Muscle layer of colon (tissue), 2 donors: ENCODE measurements around the gene SCTR.
A peak's percentile ranks its signal among the peaks of the same experiment; 100 is the strongest.

Experiments used
- H3K27ac ChIP-seq: one replicate; pipeline ENCODE4 v1.7.0; 2013; ENCODE audit warnings: low read depth, mild to moderate bottlenecking, low read length, moderate library complexity
- H3K27me3 ChIP-seq, 2 donors: one replicate each; pipeline ENCODE4 v1.7.0; 2013; ENCODE audit warnings: low read length in 2 of 2, mild to moderate bottlenecking in 2 of 2; ENCODE audit not compliant: insufficient read depth in 2 of 2, control insufficient read depth in 1 of 2
- H3K36me3 ChIP-seq: one replicate; pipeline ENCODE4 v1.7.0; 2013; ENCODE audit warnings: mild to moderate bottlenecking, low read length; ENCODE audit not compliant: insufficient read depth
- H3K4me1 ChIP-seq: one replicate; pipeline ENCODE4 v1.7.0; 2013; ENCODE audit warnings: mild to moderate bottlenecking, low read length; ENCODE audit not compliant: insufficient read depth
- H3K4me3 ChIP-seq, 2 donors: one replicate each; pipeline ENCODE4 v1.7.0; 2013; ENCODE audit warnings: low read length in 2 of 2, low read depth in 1 of 2, mild to moderate bottlenecking in 1 of 2, moderate library complexity in 1 of 2
- H3K9ac ChIP-seq: one replicate; pipeline ENCODE4 v1.7.0; 2013; ENCODE audit warnings: low read length
- H3K9me3 ChIP-seq: one replicate; pipeline ENCODE4 v1.7.0; 2013; ENCODE audit warnings: mild to moderate bottlenecking, low read length
- donor health status: abdominal sarcoma.
- donor health status: Adenocarcinoma of cecum.

The SCTR gene

GRCh38 chr2:119438726-119439284, 85.5 kb downstream of the SCTR start:
- Histone ChIP-seq H3K9me3 (no peaks in the 10 kb centered on the region), H3K36me3 (no peaks in the 10 kb centered on the region), H3K27ac (no peak overlapping the region), H3K9ac (no peak overlapping the region), H3K4me3 (no peak overlapping the region), H3K27me3 (no peaks in the 10 kb centered on the region), H3K4me1 (no peaks in the 10 kb centered on the region)

DNA sequence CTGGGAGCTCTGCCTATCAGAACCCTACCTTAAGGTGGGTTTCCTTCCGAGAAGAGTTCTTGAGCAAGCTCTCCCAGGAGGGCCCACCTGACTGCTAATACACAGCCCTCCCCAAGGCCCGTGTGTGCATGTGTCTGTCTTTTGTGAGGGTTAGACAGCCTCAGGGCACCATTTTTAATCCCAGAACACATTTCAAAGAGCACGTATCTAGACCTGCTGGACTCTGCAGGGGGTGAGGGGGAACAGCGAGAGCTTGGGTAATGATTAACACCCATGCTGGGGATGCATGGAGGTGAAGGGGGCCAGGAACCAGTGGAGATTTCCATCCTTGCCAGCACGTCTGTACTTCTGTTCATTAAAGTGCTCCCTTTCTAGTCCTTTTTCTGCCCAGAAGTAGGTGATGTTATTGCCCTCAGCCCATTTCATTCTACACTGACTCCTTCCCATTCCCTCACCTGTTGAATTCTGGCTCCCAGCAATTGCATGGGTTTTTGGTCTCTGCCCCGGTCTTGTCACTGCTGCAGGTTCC, 86.1 kb downstream of the SCTR start:
- Histone ChIP-seq H3K27me3 (no peaks in the 10 kb centered on the region), H3K9ac (no peak overlapping the region), H3K36me3 (no peaks in the 10 kb centered on the region), H3K27ac (no peak overlapping the region), H3K4me3 (no peak overlapping the region), H3K9me3 (no peaks in the 10 kb centered on the region), H3K4me1 (no peaks in the 10 kb centered on the region)

GRCh38 chr2:119436993-119437772, 87.1 kb downstream of the SCTR start:
- H3K36me3 ChIP-seq = no peaks in the 10 kb centered on the region
- peaks cover 4% of the 10 kb centered on the region for H3K4me1 ChIP-seq
- no peak overlapping the region for H3K9ac ChIP-seq
- no peak overlapping the region for H3K4me3 ChIP-seq
- no peaks in the 10 kb centered on the region for H3K9me3 ChIP-seq
- no peaks in the 10 kb centered on the region for H3K27me3 ChIP-seq
- H3K27ac ChIP-seq = no peak overlapping the region

DNA sequence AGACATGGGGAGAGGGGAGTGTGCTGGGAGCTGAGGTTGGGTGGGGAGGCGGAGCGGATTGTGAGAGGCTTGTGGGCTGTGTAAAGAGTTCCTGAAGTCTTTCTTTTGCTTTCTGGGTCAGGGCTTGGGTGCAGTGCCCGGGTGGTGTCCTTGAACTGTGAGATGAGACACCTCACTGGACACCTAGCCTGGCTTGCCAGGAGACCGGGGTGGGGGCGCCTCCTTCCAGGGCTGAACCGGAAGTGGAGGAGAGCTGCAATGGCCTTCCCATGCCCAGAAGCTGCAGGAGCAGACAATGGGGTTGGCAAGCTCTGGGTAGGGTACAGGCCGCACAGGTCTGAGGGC, 88.4 kb downstream of the SCTR start:
- H3K36me3 ChIP-seq = no peaks in the 10 kb centered on the region
- H3K4me1 ChIP-seq = peaks cover 6% of the 10 kb centered on the region
- H3K9me3 ChIP-seq = no peaks in the 10 kb centered on the region
- no peaks in the 10 kb centered on the region for H3K27me3 ChIP-seq
- no peak overlapping the region for H3K4me3 ChIP-seq
- no peak overlapping the region for H3K27ac ChIP-seq
- no peak overlapping the region for H3K9ac ChIP-seq

GRCh38 chr2:119435081-119435952, 89.0 kb downstream of the SCTR start:
- peaks cover 6% of the 10 kb centered on the region for H3K4me1 ChIP-seq
- no peak overlapping the region for H3K9ac ChIP-seq
- no peaks in the 10 kb centered on the region for H3K27me3 ChIP-seq
- no peak overlapping the region for H3K27ac ChIP-seq
- H3K4me3 ChIP-seq = no peak overlapping the region
- no peaks in the 10 kb centered on the region for H3K9me3 ChIP-seq
- H3K36me3 ChIP-seq = no peaks in the 10 kb centered on the region

- H3K4me3 ChIP-seq = no peak overlapping the region
- no peaks in the 10 kb centered on the region for H3K27me3 ChIP-seq
- no peaks in the 10 kb centered on the region for H3K9me3 ChIP-seq
- H3K36me3 ChIP-seq = no peaks in the 10 kb centered on the region
- H3K9ac ChIP-seq = no peak overlapping the region
- H3K27ac ChIP-seq = no peak overlapping the region
- H3K4me1 ChIP-seq = peaks cover 6% of the 10 kb centered on the region
Measured at GRCh38 chr2:119434664-119435063, 89.6 kb downstream of the SCTR start.

GRCh38 chr2:119433636-119434327, 90.5 kb downstream of the SCTR start:
- no peaks in the 10 kb centered on the region for H3K36me3 ChIP-seq
- H3K27ac ChIP-seq = no peak overlapping the region
- no peak overlapping the region for H3K4me3 ChIP-seq
- peaks cover 6% of the 10 kb centered on the region for H3K4me1 ChIP-seq
- no peak overlapping the region for H3K9ac ChIP-seq
- H3K27me3 ChIP-seq = no peaks in the 10 kb centered on the region
- no peaks in the 10 kb centered on the region for H3K9me3 ChIP-seq

DNA sequence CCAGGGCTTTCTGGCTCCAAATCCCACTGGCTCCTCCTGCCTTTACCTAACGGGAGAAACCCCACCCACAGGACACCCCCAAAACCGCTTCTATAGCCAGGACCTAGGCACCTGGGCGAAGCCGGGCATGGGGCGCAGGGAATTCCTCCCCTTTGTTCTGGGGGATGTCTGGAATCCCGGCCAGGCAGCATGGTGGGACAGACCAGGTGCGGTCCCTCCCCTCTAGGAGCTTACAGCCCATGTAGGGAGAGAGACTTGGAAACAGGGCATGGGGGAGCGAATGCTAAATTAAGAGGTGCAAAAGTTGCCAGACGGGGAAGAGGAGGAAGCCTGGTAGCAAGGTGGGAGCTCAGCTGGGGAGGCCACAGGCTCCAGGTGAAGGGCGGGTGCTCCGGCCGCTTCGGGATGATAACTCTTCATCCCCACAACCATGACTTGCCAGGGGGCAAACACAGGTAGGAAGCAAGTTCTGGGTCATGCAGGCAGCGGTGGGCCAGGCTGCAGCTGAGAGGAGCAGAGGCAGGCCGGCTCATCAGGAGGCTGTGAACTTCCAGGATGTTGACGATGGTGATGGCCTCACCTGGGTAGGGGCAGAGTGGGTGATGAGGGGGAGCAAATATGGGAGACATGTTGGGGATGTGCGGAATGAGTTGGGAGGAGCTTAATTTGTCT, 91.3 kb downstream of the SCTR start:
- Histone ChIP-seq H3K9me3 (no peaks in the 10 kb centered on the region), H3K27ac (no peak overlapping the region), H3K36me3 (no peaks in the 10 kb centered on the region), H3K9ac (no peak overlapping the region), H3K4me3 (peak overlapping the region in 1 of 2 donors; percentile 58), H3K4me1 (peaks cover 6% of the 10 kb centered on the region), H3K27me3 (no peaks in the 10 kb centered on the region)

DNA sequence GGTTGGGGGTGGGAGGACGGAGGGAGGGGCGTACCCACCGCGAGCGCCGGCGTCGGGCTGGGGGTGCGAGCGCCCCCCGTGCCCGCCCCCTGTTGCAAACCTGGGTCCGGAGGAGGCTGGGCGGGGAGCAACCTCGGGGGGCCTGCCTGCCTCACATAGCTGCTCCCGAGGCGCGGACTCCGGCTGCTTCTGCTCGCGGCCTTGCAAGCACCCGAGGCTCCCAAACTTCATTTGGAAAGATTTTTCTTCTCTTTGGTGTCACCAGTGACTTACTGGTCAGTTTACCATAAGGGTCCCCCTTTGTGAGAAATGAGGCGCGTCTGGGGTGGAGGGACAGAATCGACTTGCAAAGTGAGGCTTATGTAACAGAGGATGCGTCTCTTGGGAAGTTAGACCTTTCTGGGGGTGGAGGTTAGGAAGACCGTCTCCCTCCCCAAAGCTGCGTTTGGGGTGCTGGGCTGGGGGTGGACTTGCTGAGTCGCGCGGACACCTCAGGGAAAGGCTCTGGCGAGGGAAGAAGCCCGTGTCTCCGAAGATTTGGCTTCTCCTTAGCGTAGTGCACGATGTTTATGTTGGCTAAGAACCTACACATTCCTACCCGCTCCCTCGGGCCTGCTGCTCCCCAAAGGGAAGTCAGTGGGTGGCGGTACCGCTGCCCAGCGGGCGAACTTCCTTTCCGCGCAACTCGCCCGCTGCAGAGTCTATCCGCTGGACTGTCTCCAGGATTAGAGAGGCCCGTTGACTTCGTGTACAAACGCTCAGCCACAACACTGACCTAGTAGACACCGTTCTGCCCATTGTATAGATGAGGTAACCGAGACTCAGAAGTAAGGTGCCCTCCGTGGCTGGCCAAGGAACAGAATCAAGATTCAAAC, 92.1 kb downstream of the SCTR start:
- H3K27ac ChIP-seq = no peak overlapping the region
- H3K36me3 ChIP-seq = no peaks in the 10 kb centered on the region
- H3K27me3 ChIP-seq = no peaks in the 10 kb centered on the region
- H3K9me3 ChIP-seq = no peaks in the 10 kb centered on the region
- no peak overlapping the region for H3K9ac ChIP-seq
- peaks cover 6% of the 10 kb centered on the region for H3K4me1 ChIP-seq
- H3K4me3 ChIP-seq = peak overlapping the region; percentile 41 to 58
